Right atrium auricular region (tissue), 2 donors: ENCODE results near the gene TPSB2. TPM values are rescaled to one million over a fixed set of nuclear protein-coding genes. Genes with fewer than 3 reads are reported as not detected.
"Not testable (repeated sequence)": the region's sequence is repeated elsewhere in the genome, so short reads cannot be mapped to it uniquely, and the experiment has no call there.

Source experiments
- DNase-seq: peaks from one replicate; pipeline ENCODE4 v3.0.0-alpha.2; 2019; ENCODE audit warnings: low spot score
- H3K27ac ChIP-seq, 2 donors: fragments of 200-600 bp; sonication (generic); 1 replicate in 1 of 2; 2 replicates in 1 of 2; pipeline ENCODE4 v1.5.1; 2016 to 2019
- H3K27me3 ChIP-seq, 2 donors: fragments of 200-600 bp; sonication (generic); one replicate each; pipeline versions ENCODE4 v1.5.1 to v1.6.0; 2017 to 2019
- H3K36me3 ChIP-seq: fragments of 200-600 bp; sonication (generic); one replicate; pipeline ENCODE4 v1.5.1; 2016
- H3K4me1 ChIP-seq, 2 donors: fragments of 200-600 bp; sonication (generic); one replicate each; pipeline versions ENCODE4 v1.5.1 to v1.6.0; 2017 to 2019
- H3K4me3 ChIP-seq, 2 donors: fragments of 200-600 bp; sonication (generic); 1 replicate in 1 of 2; 2 replicates in 1 of 2; pipeline ENCODE4 v1.5.1; 2017 to 2019; ENCODE audit warnings: mild to moderate bottlenecking in 1 of 2, moderate library complexity in 1 of 2
- H3K9me3 ChIP-seq, 2 donors: fragments of 200-600 bp; sonication (generic); one replicate each; pipeline ENCODE4 v1.5.1; 2019
- total RNA-seq, 2 donors: library from RNA; depleted of rRNA; stranded (reverse); fragments of >200 nt; gene quantifications; one replicate each; pipeline ENCODE4 v1.1.0, GENCODE V29; 2016
- TF ChIP-seq, protein P1 (sequence below), 2 donors: fragments of 200-600 bp; sonication (generic); IDR thresholded peaks; one replicate each; pipeline ENCODE4 v1.5.1; 2019; ENCODE audit warnings: antibody characterized with exemption in 2 of 2

TPSB2 gene
- 10 to 100 TPM in 1 of 2 donors, 1 to 10 TPM in 1; 1.2 to 12.5 TPM for total RNA-seq

DNA sequence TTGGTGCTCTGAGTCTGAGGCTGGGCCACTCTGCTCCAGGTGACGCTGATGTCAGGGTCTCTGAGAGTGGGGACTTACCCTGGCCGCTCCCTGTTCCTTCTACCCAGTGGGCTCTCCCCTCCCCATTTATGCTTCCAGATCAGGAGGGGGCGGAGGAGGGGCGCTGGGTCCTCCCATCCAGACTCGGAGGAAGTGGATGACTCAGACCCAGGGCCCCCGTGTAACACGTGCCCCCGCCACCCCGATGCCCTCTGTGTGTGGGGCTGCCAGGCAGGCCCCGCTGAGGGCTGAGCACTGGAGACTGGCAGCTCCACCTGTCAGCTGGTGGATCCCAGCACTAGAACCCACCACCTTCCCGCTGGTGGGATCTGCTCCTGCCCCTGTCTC, at the start of gene TPSB2:
TSS of gene TPSB2 (minus strand) at position 101 of the 387 bp plus-strand sequence. CDS start 233 bp downstream, outside the sequence.
- not testable (repeated sequence) for H3K27me3 ChIP-seq, DNase-seq, H3K27ac ChIP-seq, H3K9me3 ChIP-seq, H3K4me3 ChIP-seq, H3K36me3 ChIP-seq, H3K4me1 ChIP-seq

DNA sequence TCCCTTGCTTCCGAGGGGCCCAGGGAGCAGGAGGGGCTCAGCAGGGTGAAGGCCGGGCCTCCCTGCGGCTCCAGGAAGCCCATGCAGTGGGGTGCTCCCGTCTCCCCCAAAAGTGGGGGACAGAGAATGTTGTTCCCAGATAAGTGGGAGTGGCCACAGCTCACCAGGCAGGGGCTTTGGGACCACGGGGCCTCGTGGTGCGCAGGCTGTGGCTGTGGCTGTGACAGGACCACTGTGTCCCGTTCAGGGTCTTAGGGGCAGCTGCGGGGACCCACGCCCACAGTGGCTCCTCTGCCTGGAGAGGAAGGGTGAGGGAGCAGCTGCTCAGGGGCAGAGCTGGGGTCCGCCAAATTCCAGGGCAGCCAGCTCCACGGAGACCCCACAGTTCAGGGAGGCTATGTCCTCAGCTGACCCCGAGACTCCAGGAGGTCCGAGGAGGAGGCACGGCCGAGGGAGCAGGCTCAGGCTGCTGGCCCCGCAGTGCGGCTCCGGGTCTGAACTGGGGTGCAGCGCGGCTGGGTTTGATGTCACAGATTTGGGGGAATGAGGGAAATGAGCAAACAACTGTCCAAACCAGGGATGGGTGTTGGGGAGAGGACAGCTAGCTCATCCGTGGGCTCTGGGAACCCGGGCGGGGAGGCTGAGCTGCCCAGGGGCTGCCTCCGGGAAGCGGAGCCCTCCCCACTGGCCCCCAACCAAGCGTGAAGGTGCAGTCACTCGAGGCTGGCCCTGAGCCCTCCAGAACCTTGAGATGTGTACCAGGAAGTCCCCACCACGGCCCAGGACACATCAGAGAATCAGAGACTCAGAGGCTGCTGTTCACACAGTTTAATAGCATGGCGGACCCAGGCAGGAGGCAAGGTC, 49.3 kb upstream of the TPSB2 start:
- Histone ChIP-seq H3K36me3 (no peaks in the 10 kb centered on the region), H3K4me1 (no peaks in the 10 kb centered on the region), H3K27me3 (no peaks in the 10 kb centered on the region), H3K9me3 (no peaks in the 10 kb centered on the region), H3K27ac (no peak overlapping the region), H3K4me3 (no peak overlapping the region)
- TF ChIP-seq, protein P1, sequence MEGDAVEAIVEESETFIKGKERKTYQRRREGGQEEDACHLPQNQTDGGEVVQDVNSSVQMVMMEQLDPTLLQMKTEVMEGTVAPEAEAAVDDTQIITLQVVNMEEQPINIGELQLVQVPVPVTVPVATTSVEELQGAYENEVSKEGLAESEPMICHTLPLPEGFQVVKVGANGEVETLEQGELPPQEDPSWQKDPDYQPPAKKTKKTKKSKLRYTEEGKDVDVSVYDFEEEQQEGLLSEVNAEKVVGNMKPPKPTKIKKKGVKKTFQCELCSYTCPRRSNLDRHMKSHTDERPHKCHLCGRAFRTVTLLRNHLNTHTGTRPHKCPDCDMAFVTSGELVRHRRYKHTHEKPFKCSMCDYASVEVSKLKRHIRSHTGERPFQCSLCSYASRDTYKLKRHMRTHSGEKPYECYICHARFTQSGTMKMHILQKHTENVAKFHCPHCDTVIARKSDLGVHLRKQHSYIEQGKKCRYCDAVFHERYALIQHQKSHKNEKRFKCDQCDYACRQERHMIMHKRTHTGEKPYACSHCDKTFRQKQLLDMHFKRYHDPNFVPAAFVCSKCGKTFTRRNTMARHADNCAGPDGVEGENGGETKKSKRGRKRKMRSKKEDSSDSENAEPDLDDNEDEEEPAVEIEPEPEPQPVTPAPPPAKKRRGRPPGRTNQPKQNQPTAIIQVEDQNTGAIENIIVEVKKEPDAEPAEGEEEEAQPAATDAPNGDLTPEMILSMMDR (IDR thresholded peaks at IDR 0.05), result no peak
- DNase-seq, result no peak

DNA sequence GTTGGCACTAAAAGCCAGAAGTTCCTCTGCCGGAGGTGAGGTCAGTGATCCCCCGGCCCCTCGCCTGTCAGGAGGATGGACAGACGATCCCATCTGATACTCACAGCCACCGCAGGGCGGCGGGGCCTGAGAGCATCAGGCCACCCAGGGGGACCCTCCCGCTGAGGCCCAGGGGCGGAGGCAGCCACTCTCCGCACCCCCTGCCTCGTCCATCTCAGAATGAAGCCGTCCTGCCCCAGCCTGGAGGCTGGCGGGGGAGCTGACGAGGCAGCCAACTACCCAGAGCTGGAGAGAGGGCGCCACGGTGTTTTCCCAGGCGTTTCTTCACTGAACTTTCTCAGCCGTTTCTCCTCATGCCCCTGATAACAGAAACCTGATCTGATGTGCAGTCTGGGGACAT, 48.5 kb upstream of the TPSB2 start:
- Histone ChIP-seq H3K9me3 (no peaks in the 10 kb centered on the region), H3K27ac (no peak overlapping the region), H3K4me1 (no peaks in the 10 kb centered on the region), H3K27me3 (no peaks in the 10 kb centered on the region), H3K4me3 (no peak overlapping the region), H3K36me3 (no peaks in the 10 kb centered on the region)
- DNase-seq, result no peak
- TF ChIP-seq, protein P1 (IDR thresholded peaks at IDR 0.05), result no peak

DNA sequence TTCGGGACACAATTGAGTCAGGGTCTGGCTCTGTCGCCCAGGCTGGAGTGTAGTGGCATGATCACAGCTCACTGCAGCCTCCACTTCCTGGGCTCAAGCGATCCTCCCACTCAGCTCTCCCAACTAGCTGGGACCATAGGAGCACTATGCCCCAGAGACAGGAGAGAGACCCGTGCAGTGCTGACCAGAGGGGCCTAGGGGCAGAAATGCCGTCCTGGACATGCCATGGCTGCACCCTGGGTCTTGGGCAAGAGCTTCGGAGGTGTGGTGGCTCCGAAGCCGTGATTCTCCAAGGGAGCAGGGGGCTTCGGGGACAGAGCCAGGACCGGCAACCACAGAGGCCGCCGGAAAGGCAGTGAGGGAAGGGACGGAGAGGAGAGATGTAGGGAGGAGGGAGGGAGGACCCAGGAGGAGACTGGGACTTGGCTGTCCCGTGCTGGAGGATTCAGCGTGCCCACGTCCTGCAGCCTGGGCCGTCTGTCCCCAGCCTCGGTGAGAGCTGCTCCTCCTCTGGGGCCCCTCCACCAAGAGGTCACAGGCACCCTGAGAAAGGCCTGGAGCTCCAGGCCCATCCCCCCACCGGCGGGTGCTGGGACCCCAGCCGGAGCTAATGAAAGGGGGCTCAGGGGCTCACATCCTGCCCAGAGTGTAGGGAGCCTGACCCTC, 47.8 kb upstream of the TPSB2 start:
- no peak for DNase-seq
- H3K4me3 ChIP-seq, result no peak overlapping the region
- no peaks in the 10 kb centered on the region for H3K9me3 ChIP-seq
- TF ChIP-seq, protein P1 (IDR thresholded peaks at IDR 0.05), result no peak
- no peaks in the 10 kb centered on the region for H3K36me3 ChIP-seq
- H3K27me3 ChIP-seq, result no peaks in the 10 kb centered on the region
- H3K4me1 ChIP-seq, result no peaks in the 10 kb centered on the region
- no peak overlapping the region for H3K27ac ChIP-seq

DNA sequence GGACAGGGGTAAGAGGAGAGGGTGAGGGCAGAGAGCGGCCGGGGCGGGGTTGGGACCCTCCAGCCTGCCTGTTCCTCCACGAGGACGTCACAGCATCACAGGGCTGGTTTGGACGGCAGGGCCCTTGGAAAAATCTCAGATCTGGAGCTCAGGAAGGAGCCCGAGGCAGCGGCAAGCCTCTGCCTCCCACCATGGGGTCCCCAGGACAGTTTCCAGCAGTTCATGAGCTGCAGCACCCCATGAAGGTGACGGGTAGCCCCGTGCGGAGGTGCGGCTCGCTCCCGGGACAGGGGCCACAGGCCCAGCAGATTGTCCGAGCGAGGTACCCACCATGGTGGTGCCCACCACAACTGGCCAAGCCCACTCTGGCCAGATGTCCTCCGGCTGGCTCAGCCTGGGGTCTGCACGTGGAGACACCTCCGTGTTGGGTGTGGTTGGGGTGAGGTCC, 47.2 kb upstream of the TPSB2 start:
- no peaks in the 10 kb centered on the region for H3K36me3 ChIP-seq
- no peak overlapping the region for H3K27ac ChIP-seq
- TF ChIP-seq, protein P1 (IDR thresholded peaks at IDR 0.05), result no peak
- no peak overlapping the region for H3K4me3 ChIP-seq
- no peaks in the 10 kb centered on the region for H3K4me1 ChIP-seq
- no peak for DNase-seq
- H3K27me3 ChIP-seq, result no peaks in the 10 kb centered on the region
- H3K9me3 ChIP-seq, result no peaks in the 10 kb centered on the region

DNA sequence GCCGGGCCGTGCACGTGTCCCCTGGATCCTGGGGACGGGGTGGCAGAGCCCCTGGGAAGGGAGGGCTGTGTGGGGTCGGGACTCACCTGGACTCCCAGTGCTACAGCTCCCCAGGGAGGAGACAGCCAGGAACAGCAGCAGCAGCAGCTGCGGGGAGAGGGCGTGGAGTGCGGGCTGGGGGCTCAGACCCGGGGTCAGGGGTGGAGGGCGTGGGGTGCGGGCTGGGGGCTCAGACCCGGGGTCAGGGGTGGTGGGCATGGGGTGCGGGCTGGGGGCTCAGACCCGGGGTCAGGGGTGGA, 46.5 kb upstream of the TPSB2 start:
- H3K4me3 ChIP-seq, result no peak overlapping the region
- H3K27ac ChIP-seq, result no peak overlapping the region
- TF ChIP-seq, protein P1 (IDR thresholded peaks at IDR 0.05), result no peak
- no peak for DNase-seq
- no peaks in the 10 kb centered on the region for H3K36me3 ChIP-seq
- H3K9me3 ChIP-seq, result no peaks in the 10 kb centered on the region
- H3K27me3 ChIP-seq, result no peaks in the 10 kb centered on the region
- peaks cover 0 to 4% of the 10 kb centered on the region in 2 donors for H3K4me1 ChIP-seq
